Upper lobe of right lung (tissue), 1 donor: ENCODE results near the gene ZNF574. TPM values are rescaled to one million over a fixed set of nuclear protein-coding genes. Genes with fewer than 3 reads are reported as not detected.

Experiments
- ATAC-seq: fragments of 200-7000 bp; cut with Tn5 transposase; one replicate; pipeline ENCODE4 v1.9.1; 2020; ENCODE audit warnings: mild to moderate bottlenecking, moderate library complexity
- DNase-seq: peaks from one replicate; pipeline ENCODE4 v3.0.0-alpha.2; 2020
- H3K27ac ChIP-seq: fragments of 200-600 bp; one replicate; pipeline ENCODE4 v1.8.0; 2022
- H3K27me3 ChIP-seq: fragments of 200-600 bp; one replicate; pipeline ENCODE4 v1.8.0; 2022; ENCODE audit warnings: mild to moderate bottlenecking
- H3K36me3 ChIP-seq: fragments of 200-600 bp; one replicate; pipeline ENCODE4 v1.8.0; 2022
- H3K4me1 ChIP-seq: fragments of 200-600 bp; one replicate; pipeline ENCODE4 v1.8.0; 2022
- H3K4me3 ChIP-seq: fragments of 200-600 bp; one replicate; pipeline ENCODE4 v1.8.0; 2022; ENCODE audit warnings: mild to moderate bottlenecking
- H3K9me3 ChIP-seq: fragments of 200-600 bp; one replicate; pipeline ENCODE4 v1.8.0; 2022
- CTCF ChIP-seq: fragments of 200-600 bp; IDR thresholded peaks from one replicate; pipeline ENCODE4 v1.8.0; 2022; ENCODE audit warnings: antibody characterized with exemption
- intact Hi-C: fragments of 100-400 bp; cut with DNase I; formaldehyde crosslinking; loops from one replicate; pipeline ENCODE4 v1.11.0; 2022
- total RNA-seq: library from RNA; stranded (reverse); fragmentation: NEBNext Ultra II Directional; extraction: Animal tissue kit (Norgen Biotek cat#: 25700); gene quantifications from one replicate; pipeline ENCODE4 v1.2.1, GENCODE V29; 2021
- donor health status: DM: no; HTN: yes; CAD: no; lungs with severe emphysema.

The ZNF574 gene
- total RNA-seq, 1 donor from 2014 or later: 13.6 TPM

- intact Hi-C loops: no loop called here
- Histone ChIP-seq H3K9me3 (no peaks in the 10 kb centered on the region), H3K27ac (no peak overlapping the region), H3K4me3 (no peak overlapping the region), H3K36me3 (no peaks in the 10 kb centered on the region), H3K4me1 (no peaks in the 10 kb centered on the region), H3K27me3 (no peaks in the 10 kb centered on the region)
- ATAC-seq (peak; percentile 11), DNase-seq (no peak)
- TF ChIP-seq CTCF: no peak
Measured at GRCh38 chr19:42042455-42043170, 33.4 kb upstream of the ZNF574 start.

GRCh38 chr19:42045575-42045974 lies 30.4 kb upstream of the ZNF574 start:
- no peak for TF ChIP-seq CTCF
- no peaks in the 10 kb centered on the region for H3K27me3 ChIP-seq
- intact Hi-C loops: no loop called here
- H3K27ac ChIP-seq: no peak overlapping the region
- H3K9me3 ChIP-seq: no peaks in the 10 kb centered on the region
- H3K4me1 ChIP-seq: no peaks in the 10 kb centered on the region
- ATAC-seq: no peak
- no peak for DNase-seq
- H3K36me3 ChIP-seq: no peaks in the 10 kb centered on the region
- H3K4me3 ChIP-seq: no peak overlapping the region

- no peak overlapping the region for H3K27ac ChIP-seq
- intact Hi-C loops: no loop called here
- peak overlapping the region; percentile 25 for H3K4me3 ChIP-seq
- no peak for DNase-seq
- H3K27me3 ChIP-seq: no peaks in the 10 kb centered on the region
- H3K9me3 ChIP-seq: no peaks in the 10 kb centered on the region
- peak; percentile 36 for ATAC-seq
- no peaks in the 10 kb centered on the region for H3K36me3 ChIP-seq
- no peaks in the 10 kb centered on the region for H3K4me1 ChIP-seq
- TF ChIP-seq CTCF: no peak
Measured at GRCh38 chr19:42048992-42049391, 27.0 kb upstream of the ZNF574 start.

GRCh38 chr19:42051166-42052115 lies 24.5 kb upstream of the ZNF574 start:
- intact Hi-C loops: no loop called here
- Histone ChIP-seq H3K27ac (no peak overlapping the region), H3K4me3 (no peak overlapping the region), H3K9me3 (no peaks in the 10 kb centered on the region), H3K27me3 (no peaks in the 10 kb centered on the region), H3K36me3 (no peaks in the 10 kb centered on the region), H3K4me1 (no peaks in the 10 kb centered on the region)
- no peak for TF ChIP-seq CTCF
- ATAC-seq (no peak), DNase-seq (no peak)

- ATAC-seq (no peak), DNase-seq (no peak)
- Histone ChIP-seq H3K27ac (no peak overlapping the region), H3K4me3 (no peak overlapping the region), H3K27me3 (no peaks in the 10 kb centered on the region), H3K9me3 (no peaks in the 10 kb centered on the region), H3K4me1 (no peaks in the 10 kb centered on the region), H3K36me3 (no peaks in the 10 kb centered on the region)
- intact Hi-C loops: no loop called here
- TF ChIP-seq CTCF: no peak
Measured at GRCh38 chr19:42052241-42052863, 23.6 kb upstream of the ZNF574 start.
